Stimulated activated naive CD8-positive, alpha-beta T cell treated with anti-CD3 and anti-CD28 coated beads, Interleukin-15, Interleukin-2, amounts not matched to agents 100 U/mL and 50 U/mL, for 24 hours (primary cell): ENCODE results near the gene SKAP2.

Experiments
- ATAC-seq: fragments of 150-1000 bp; cut with Tn5 transposase; one replicate; pipeline ENCODE4 v1.10.0; 2021
- DNase-seq: peaks from one replicate; pipeline ENCODE4 v3.0.0; 2021

SKAP2 gene

DNA sequence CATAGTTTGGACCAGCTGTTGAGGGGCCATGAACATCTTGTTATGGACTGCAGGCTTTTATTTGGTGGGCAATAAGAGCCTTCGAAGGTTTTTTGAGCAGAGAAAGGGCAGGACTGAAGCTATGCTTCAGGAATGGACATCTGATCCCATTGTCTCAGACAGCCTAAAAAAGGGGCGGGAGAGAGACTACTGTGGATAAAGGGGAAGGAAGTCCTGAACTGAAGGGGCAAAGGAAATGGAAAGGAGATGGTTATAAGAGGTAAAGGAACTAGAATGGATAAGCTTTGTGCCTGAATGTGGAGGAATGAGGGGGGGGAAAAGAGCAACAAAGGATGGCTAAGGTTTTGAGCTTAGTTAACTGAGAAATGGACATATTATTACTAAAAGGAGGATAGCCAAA is 172.5 kb downstream of the SKAP2 start:
- no peak for DNase-seq
- ATAC-seq: no peak

DNA sequence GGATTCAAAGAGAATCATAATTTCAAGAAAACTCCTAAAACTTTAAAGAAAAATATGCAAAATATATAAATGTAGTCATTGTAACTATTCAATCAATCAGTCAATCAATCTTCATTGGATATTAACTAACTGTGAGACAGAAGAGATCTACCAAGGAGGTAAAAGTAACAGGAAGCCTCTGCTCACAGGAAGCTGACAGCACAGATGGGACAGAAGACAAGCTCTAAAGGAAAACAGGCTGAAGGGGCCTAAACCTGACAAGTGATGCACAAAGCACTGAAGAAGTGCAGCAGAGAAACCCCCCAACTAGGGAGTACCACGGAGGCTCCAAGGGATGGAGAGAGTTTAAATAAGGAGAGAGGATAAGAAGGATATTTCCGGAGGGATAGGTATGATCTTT is 173.0 kb downstream of the SKAP2 start:
- ATAC-seq: no peak
- no peak for DNase-seq

DNA sequence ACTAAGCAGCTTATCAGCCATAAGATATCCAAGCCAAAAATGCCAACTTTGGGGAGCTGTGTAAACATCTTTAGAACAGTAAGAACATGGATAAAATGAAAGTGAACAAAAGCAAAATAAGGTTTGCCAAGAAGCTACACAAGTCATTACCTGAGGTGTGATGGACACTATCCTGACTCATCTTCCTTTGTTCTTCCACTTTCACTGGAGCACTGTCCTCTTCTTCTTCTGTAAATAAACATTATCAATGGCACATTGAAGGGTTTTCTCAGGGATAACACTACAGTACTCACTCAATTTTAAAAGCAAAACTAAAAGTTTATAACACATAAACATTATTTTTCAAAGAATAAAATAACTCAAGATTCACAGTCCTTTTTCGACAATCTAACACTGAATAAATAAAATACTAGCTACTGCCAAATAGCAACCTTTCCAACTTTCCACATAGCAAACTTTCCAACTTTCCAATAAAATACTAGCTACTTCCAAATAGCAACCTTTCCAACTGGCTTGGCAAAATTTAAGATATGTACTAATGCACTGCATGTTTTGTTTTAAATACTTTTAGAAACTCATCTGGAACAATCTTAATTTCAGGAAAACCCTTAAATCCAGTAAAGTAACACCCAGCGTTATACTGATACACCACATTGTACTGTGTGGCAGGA is 174.1 kb downstream of the SKAP2 start:
- no peak for DNase-seq
- ATAC-seq: no peak

DNA sequence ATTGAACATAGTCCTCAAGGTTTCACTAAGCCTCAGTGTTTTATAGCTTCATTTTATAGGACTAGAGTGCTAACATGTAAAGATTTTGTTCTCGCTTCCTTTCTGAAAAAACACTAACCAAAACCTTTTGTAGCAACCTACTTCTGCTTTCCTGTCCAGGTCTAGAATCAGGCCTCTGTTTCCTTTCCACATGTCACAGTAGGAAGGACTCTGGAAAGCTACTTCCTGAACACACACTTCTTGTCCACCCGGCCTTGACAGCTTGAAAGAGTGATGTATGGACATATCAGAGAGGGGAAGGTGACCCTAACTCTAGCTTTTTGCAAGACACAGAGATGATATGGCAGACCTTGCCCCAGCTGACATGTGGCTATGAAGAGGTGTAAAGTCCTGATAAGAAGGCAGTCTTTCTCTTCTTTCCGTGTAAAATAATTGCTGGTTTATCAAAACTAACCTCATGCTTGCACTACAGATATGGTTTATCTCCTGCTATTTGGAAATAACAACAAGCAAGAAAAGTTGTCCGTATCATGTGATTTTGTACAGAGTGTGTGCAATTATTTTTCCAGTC is 175.4 kb downstream of the SKAP2 start:
- ATAC-seq (no peak), DNase-seq (no peak)

DNA sequence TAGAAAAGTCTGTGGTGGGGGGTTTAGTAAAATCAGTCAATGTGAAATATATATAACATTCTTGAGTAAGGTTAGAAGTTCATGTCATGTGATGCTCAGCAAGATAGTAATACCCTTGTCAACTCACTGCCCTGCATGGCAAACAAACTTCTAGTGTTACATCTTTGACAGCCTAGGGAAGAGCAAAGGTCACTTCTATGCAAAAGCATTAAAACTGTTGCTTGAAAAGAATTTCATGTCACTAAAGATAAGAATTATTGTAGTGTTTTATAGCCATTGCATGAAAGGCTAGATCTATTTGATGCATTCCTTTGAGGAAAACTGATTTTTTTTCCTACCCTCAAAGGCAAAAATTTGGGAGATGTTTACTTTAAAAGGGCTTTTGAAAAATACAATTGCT is 176.0 kb downstream of the SKAP2 start:
- DNase-seq: no peak
- no peak for ATAC-seq

DNA sequence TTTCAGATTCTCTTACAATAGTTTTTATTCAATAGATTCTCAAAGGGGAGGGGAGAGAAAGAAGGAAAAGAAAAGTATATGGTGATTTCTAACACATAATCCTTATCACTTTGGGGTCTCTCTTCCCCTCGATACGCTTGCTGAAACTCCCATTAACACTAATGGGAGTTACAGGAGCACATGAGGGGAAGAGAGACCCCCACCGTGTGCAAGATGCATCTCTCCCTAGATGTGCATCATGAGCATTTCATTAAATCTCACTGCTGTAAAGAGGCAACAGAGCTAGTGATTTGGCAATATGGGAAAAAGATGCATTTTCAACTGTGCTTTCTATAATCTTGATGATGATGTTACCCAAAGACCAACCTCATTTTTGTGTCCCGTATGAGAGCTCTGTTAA is 177.4 kb downstream of the SKAP2 start:
- no peak for ATAC-seq
- no peak for DNase-seq

DNA sequence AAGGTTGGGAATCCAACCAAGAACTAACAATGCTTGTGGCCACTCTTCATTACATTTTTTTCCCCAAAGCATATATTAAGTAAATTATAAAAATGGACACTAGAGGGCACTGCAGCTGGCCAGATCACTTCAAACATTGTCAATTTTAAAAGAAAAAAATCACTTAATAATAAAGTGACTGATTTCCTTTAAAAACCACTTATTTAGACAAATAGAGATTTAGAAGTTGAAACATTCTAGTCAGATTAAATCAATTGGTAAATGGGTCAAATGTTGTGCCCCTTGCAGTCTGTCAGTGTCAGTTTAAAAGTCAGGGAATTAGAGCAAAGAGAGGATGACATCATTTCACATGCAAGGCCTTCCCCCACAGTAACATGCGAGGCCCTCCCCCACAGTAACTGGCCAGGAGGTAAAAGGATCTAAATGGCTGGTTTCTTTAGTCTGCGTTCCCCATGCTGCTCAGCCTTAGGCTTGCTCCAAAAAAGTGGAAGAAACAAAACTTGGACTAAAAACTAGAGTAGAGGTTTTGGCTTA is 177.9 kb downstream of the SKAP2 start:
- no peak for ATAC-seq

DNA sequence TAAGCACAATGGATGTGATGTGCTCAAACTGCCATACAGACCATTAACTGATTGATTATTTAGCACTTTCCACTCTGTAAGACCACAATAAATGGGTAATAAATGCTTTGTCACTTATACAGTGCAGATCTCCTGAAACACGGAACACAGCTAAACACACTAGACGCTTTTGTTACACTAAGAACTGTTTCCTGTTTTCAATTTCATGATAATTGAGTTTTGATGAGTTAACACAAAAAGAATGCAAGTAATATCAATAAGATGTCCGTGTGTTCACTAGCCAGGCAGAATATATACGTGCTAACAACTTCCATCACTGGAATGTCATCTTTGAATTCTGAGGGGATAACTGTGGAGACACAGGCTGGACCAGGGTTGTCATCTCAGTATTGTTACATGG is 178.8 kb downstream of the SKAP2 start:
- ATAC-seq (no peak), DNase-seq (no peak)

More for the DNA sequence above, 177.9 kb downstream of the SKAP2 start:
- DNase-seq: no peak

DNA sequence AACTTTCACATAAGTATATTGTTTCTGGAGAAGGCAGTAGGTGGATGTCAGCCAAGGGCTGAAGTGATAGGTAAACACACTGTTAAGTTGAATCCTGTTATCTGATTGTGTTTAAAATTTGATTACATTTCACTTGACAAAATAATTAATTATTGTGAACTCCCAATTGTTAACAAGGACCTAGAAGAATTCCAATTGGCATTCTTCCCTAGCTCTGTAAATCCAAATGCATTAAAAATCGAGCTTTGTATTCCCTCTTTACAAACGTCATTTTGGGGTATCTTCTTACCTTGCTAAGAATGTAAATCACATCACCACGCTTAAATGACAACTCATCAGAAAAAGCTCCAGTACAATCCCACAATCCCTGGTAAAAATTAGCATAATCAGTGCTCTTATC is 179.9 kb downstream of the SKAP2 start:
- ATAC-seq (no peak), DNase-seq (no peak)

DNA sequence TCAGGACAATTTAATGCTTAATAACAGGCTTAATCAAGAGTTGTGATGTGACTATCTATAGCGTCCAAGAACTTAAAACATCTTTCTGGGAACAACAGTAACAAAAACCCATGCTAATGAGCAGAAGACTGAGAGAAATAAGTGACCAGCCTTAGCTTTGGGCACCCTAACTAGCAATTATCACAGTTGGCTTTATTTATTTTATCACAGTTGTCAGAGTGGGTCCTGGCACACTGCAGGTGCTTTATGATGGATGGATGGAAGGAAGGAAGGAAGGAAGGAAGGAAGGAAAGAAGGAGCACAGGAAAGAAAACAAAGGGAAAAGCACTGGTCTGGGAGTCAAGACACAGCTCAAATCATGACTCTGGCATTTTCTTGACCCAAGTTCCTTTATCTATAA is 181.1 kb downstream of the SKAP2 start:
- ATAC-seq (no peak), DNase-seq (no peak)

DNA sequence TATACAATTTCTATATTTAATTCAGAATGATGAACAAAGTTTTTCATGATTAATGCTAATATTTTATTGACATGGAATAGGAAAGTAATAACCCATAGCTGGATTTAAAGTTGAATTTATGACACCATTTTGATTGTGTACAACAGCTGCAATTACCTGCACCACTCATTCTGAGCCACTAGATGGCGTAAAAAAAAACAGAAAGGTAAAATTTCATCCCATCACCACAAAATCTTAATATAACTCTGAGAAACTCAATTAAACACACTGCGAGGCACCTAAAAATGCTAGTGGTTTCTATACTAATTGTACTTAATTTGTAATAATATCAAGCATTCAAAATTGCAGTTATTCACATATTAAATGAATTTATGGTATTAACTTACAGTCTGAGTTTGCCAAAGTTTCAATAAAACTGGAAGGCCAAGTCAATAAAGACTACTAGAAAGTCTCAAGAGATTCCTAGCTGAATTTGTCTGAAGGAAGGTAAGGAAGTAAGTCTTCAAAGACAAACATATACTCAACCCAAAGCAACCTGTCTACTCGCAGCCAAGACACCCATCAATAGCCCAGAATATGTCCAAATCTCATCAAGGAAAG is 182.5 kb downstream of the SKAP2 start:
- no peak for DNase-seq
- ATAC-seq: no peak

DNA sequence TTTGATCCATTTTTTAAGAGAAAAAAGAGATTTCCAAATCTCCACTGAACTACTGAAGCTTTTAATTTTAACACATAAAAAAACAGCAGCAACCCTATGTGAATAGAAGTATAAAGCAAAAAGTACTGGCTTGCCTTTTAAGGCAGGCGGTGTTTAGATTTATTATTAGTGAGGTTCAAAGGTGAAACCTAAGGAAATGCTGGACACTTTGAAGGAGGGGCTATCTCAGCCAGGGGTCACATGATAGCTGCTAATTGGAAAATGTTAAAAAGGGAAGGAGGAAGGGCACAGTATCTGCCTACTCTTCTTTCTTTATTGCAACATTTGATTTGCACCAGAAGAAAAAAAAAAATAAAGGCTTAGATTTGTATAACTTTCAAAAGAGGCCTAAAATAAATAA is 183.8 kb downstream of the SKAP2 start:
- no peak for ATAC-seq

DNA sequence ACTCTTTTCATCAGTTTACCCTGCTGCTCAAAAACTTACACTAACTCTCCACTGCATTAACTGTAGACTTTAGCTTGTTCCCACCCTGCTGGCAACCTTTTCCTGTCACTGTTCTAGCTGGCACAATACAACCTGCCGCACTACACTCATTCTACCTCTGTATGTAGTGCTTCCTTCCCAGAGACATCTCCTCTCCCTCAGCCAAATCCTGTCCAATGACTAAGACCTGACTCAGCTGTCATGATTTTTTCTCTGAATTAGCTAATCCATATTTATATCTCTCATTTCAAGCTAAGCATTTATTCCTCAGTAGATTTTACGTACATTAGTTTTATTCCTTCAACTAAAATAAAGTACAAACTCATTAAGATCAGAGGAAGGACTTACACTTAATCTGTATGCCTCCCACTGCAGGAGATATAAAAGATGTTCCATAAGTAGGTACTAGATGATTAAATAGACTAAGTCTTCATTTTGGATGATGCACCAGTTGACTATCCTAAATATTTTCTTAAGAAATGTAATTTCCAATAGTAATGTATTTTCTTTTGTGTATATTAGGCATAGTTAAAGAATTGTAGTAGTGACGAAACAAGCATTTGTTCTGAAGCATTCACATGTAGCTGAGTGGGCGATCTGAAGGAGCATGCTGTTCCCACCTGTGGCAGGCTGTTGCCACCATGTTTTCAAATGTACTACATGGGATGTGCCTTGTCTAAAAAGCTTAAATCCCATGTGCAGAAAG is 189.1 kb downstream of the SKAP2 start:
- DNase-seq: no peak
- ATAC-seq: no peak

More for the DNA sequence above, 183.8 kb downstream of the SKAP2 start:
- DNase-seq: no peak

DNA sequence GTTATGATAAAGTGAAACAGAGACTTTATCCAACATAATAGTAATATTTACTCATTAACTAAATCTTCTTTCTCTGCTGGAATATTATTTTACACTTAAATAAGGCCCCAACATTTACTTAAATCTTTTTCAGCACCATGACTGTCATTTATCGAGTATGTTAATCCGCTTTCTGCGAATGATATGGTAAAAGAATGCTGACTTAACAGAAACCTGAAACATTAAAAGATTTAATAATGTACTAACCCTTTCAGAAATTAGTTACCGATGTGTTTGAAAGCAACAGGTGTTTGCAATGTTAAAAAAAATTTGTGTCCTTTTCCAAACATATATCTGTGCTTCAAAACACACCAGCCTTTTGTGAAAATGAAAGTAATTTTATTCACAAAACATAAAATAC is 190.5 kb downstream of the SKAP2 start:
- DNase-seq (no peak), ATAC-seq (no peak)

DNA sequence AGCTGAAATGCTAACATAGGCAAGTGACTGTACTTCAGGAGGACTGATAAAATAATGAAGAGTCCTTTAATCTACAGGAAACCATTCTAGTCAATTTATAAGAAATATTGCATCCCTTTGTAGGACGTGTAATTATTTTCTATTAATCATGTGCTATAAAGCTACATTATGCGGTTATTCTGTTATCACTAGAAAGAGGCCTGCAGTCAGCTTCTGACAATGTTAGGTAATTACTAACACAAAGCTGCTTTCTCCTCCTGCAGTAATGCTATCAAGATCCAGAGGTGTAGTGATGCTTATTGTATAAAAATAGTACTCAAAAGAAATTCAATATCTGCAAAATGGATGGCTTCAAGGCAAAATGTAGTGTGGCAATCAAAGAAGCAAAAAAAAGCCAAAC is 191.1 kb downstream of the SKAP2 start:
- no peak for DNase-seq
- ATAC-seq: no peak

DNA sequence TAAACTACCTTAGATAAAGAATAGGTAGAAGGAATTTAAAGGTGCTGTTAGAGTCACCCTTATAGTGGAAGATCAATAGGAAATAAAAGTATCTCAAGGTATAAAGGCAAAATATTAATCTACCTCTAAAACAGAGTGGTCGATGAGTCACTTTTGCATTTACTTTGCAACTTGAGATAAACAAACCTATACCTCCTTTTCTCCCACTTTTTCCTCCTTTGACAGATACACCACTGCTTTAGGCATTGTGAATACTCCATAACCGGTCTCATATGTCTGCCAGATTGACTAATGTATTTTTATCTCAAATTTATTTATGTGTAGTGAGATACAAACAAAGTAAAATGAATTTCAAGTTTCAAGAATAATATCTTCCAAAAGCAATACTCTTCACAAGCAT is 193.5 kb downstream of the SKAP2 start:
- DNase-seq (no peak), ATAC-seq (no peak)

DNA sequence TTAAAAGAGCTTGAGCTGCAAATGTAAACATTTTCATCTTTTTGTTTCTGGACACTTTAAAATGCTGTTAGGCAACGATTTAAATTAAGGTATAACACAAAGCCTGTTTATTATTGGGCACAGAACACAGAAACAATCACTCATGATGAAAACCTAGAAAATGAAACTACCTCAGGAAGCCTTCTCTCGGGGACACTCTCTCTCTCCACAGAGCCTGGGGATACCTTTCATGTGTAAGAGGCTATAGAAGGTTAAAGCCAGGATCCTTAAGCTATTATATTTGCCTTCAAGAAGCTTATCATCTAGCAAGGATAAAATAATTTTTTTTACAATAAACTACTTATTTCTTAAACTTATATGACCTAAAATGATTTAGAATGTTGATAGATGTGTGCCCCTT is 194.1 kb downstream of the SKAP2 start:
- no peak for DNase-seq
- ATAC-seq: no peak

DNA sequence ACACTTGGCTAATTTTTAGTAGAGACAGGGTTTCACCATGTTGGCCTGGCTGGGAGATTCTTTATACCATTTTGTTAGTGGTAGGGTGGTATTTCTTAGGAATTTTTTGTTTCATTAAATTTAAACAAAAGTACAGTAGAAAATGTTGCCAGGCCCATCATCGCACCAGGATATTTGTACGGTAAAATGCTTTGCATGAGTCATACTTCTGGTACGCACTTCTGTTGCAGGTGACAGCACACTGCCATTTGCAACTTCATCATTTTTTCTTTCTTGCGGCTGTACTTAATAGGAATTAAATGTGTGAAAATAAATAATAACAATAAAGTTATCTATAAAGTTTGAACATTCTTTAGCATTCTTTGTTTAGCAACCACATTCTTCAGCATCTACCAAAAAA is 195.6 kb downstream of the SKAP2 start:
- DNase-seq: no peak
- ATAC-seq: no peak

DNA sequence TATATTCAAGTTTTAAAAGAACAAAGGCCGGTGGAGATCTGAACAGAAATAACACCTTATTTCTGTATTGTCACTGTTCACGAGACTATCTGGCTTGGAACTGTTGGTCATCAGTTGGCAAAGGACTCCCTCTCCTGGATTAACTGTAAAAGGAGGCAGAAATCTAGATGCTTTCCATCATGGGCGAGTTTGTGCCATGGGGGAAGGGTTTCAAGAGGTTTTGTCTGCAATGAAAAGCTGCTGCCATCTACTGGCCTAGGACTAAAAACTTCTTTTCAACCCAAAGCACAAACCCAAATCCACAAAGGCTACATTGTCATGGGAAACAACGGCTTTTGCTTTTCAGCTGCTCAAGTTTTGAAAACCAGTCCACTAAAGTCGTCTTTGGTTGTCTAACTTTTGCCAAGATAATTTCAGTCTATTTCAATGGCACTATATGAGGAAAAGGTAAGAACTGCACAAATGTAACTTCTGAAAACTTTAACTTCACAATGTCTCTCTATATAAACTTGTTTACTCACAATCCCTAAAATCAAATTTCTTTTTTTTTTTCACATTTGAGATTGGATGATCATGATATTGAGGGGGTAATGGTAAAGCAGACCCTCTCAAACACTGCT is 196.8 kb downstream of the SKAP2 start:
- ATAC-seq (peak; percentile 78), DNase-seq (peak; percentile 47)

DNA sequence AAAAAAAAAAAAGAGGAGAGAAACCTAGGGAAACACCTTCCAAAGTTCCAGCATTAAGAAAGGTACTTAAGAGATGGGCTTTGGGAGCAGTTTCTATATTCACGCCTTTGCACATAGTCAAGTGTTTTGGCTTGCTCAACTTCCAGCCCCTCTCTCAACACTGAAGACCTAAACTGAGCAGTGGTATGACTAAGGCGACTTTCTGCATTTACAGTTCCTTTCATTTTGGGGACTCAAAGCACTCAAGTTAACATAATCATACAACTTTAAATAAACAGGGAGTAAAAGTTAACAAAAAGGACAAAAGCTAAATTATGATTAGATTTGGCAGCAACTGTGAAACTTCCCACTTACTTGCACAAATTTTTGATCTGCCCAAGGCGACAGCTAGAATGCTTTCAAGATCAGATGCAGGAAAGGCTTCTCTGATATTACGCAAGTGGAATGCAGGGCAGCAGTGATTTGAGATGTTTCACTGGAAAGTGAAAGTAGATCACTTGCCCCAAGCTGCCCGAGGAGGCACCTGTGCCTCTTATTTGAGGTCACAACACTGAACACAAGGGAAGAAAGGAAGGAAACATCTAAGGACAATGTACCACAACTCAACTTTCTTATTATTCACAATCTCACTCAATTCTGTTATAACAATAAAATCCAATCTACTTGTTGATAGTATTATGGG is 199.5 kb downstream of the SKAP2 start:
- peak; percentile 55 for ATAC-seq
- peak; percentile 7 for DNase-seq

DNA sequence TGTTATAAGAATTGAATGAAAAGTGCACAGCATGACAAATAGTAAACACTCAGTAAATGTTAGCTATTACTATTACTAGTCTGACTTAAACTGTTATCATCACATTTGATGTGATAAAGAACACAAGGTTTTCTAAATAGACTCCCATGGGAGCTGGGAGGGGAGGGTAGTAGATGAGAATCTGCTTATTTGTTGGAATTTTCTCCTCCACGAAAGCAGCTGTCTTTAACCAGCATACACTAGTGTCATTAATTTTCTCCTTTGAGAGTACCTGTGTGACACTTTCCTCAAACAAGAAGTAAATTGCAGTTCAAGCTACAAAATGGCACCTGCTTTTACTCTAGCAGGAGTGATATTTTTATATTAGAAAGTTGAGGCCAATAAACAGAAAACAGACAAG is 200.1 kb downstream of the SKAP2 start:
- DNase-seq (no peak), ATAC-seq (no peak)

DNA sequence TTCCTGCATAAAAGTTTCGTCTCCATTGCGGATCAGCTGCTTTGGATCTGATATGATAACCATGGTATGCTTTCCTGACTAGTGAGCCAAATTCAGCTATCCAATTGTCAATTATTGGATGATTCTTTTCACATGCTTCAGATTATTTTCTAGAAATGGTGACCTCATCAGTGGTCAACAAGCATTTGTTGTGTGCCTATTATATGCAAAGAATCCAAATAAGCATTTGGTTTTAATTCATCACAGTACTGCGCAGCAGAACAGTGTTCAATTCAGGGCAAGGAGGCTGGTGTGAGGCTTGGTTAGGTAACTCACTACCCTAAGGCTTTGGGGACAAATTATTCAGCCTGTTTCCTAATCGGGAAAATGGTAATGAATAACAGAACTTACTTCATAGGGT is 200.5 kb downstream of the SKAP2 start:
- DNase-seq (no peak), ATAC-seq (no peak)
